EL (cell line): Measurements from ENCODE around the gene C20orf204.

ENCODE experiments used
- DNase-seq: peaks from one replicate; pipeline ENCODE4 v3.0.0-alpha.2; 2016

C20orf204 gene

DNA sequence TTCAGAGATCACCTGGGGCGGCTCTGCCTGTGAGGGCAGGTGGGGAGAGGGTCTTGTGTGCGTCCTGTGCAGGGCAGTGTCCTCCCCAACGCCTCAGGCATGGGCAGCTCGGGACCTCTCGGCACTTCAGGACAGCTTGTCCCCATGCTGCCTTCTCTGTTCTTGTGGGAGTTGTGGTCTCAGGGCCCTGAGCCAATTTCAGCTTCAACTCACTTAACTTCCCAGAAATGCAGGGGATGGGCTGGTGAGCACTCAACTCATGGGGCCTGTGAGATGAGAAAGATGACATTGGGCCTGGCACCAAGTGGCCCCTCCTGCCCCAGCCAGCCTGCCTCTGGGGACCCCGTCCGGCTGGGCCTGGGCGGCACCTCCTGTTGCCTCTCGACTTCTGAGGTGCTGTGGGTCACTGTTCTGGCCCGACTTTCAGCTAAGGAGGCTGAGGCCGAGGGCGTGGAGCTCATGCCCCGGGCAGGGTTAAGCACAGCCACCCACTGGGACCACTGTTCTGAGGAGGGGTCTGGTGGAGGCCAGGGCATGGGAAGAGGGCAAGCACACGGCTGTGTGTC, 36.6 kb downstream of the C20orf204 start:
- no peak for DNase-seq

- no peak for DNase-seq
These were observed 37.6 kb downstream of the C20orf204 start for GRCh38 chr20:64073476-64074183.

DNA sequence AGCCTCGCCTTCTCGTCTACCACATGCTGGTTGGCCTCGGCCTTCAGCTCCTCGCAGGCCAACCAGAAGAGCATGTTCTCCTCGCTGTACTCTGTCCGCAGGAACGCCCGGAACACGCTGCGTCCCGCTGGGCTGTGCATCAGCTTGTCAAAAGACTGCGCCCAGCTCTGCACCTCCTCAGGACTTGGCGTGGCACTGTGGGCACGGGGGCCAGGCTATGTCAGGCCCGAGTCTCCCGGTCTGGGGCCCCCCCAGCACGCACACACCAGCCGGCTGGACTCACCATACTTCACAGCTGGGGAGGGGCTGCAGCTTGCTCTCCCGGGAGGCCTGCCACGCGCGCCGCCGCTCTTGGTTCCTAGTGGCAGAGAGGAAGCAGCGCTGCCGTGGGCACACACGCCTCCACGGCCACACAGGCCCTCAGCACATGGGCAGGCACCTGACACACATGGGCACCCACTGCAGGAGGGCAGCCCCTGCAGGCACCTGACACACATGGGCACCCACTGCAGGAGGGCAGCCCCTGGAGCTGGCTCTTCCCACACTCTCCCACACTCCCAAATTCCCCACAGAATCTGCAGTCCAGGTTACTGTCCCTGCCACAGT, 38.3 kb downstream of the C20orf204 start:
- DNase-seq, result no peak

- DNase-seq, result no peak
These were observed 39.0 kb downstream of the C20orf204 start for GRCh38 chr20:64074963-64075362.

DNA sequence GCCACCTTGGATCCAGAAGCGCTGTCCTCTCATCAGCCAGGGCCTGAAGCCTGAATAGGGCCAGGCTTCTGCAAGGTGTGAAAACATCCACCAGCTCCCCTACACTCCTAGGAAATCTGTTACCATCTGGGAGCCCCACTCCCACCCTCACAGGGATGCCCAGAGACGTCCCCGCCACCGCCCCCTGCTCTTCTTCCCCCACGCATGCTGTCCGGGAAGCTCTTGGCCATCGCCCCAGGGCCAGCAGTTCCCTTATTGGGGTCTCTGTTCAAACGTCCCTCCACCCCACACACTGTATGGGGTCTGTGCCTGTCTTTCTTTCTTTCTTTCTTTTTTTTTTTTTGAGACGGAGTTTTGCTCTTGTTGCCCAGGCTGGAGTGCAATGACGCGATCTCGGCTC, 39.6 kb downstream of the C20orf204 start:
- DNase-seq, result no peak

DNA sequence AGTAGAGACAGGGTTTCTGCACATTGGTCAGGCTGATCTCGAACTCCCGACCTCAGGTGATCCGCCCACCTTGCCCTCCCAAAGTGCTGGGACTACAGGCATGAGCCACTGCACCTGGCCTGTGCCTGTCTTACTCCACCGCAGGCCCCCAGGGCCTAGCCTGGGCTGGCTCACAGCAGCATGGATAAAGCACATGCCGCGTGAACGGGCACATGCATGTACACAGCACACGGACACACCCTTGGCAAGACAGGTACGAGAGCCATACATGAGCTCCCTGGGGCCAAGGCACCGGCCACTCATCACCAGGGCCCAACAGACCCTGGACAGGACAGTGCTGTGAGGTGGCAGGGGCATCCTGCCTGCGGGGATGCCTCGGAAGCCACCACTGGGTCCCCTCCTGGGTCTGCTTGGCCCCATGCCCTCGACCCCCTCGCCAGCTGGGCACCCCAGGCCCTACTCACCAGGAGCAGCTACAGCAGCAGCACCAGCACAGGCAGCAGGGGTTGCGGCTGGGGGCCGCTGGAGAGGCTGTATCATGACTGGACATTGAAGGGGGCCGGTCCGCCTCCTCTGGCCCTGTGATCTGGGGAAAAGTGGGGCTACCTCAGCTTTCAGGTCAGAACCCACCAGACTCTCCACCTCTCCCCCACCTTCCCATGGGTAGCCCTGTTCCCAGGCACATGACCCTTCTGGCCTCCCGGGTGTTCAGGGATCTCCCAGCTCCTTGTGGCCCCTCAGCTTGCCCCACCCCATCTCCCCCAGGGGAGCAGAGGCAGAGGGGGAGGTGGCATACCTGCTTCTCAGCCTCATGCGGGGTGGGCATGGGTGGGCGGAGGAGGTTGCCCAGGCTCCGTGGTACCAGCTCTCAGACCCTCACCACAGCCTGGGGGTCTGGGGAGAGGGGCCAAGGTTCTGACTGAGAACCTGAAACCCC, 40.3 kb downstream of the C20orf204 start:
- DNase-seq, result no peak

DNA sequence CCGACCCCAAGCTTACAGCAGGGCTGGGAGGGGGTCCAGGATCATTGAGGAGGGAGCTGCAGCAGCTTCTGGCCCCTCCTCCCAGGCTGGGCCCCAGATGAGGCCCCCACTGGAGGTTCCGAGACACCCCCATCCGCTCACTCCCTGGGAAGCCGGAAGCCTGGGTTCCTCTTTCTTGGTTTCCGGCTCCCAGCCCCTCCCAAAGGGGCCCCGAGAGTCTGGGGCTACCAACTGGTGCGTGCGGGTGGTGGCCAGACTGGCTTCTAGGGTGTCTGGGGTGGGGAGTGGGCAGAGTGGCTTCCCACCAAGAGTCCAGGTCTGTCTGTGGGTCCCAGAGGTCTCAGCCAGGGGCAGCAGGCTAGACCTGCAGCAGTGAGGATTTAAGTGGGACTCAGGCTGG, 41.1 kb downstream of the C20orf204 start:
- DNase-seq, result no peak

DNA sequence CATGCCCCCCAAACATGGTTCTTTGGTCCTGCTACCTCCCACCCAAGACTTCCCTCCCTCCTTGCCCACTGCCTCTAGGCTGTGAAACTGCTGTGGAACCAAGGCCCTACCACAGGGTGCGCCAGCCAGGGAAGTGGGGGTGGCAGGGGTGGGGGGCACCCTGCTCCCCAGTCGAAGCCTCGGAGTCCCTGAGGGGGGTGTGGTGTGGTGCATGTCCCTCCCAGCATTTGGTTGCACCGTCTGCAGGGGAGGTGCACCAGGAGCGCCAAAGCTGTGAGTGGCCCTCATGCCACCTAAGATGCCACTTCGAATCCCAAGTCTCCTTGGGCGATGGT, 41.5 kb downstream of the C20orf204 start:
- DNase-seq, result no peak

DNA sequence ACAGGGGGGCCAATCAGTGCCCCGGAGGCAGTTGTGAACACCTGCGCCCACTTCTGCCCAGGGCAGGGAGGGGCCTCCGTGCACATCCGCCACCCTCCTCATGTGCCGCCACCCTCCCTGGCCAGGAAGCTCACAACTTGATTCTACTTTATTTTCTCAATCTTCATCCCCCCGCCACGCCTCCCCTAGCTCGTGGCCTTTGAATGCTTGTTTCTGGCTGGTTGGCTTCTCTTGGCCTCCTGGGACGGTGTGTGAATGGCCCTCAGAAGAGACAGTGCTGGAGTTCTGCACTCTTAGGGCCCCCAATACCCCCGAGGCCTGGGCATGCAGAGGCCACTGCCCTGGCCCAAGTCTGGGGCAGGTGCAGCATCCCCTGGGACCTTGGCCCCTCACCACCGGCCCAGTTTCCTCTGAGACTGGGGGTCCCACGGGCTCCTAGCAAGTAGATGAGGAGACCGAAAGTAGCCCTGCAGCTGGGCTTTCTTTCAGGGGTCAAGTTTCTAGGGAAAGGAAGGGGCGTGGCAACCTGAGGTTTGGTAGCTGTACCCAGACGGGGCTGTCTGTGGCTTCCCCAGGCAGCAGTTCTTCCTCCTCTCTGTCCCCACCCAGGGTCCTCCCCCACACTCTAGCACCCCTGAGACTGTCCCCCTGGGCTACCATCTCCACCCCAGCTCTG, 42.0 kb downstream of the C20orf204 start:
- no peak for DNase-seq

DNA sequence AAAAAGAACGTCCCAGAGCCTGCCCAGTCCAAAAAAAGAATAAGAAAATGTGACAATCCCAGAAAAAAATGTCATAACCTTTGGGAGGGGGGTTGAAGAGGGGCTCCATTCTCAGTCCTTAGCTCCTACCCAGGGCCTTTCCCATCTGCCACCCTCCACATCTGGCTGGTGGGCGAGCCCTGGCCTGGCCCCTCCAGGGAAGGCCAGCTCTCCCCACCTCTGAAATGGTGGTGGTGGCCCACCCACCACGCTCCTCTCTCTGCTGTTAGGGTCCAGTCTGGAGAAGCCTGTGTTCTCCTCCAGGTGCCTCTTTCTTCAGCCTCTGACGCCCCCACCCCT, 42.9 kb downstream of the C20orf204 start:
- DNase-seq, result no peak

DNA sequence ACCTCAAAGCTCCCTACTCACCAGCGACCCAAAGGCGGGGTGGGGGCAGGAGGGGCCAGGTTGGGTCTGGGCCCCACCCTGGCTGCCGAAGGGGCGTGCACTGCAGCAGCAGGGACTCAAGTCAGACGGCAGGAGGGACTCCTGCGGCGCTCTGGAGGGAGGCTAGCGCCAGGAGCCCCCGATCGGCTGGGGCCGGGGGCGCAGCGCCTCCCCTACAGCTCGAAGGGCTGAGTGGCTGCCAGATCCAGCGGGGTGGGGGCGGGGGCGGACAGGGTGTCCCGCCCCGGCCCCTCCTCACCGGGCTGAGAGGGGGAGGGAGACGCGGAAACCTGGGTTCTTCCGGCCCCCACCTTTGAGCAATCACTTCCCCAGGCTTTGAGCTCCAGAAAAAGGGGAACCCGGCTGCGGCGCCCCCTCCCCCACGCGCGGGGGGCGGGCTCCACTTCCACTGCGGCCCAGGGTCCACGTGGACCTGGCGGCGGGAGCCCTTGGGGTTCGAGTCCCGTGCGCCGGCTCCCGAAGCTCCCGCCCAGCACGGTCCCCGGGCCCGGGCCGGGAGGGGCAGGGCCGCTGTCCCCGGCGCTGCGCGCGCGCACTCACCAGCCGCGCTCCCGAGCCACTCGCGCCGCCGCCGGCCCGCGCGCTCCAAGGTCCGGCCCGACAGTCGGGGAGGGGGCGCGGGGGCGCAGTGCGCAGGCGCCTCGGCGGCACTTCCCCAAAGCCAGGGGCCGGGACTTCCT, 43.5 kb downstream of the C20orf204 start, which contains the start of gene RGS19:
Gene RGS19, minus strand, starts transcription at position 246 of the 740 bp plus-strand sequence. CDS start 2,632 bp downstream, outside the sequence.
- DNase-seq, result peak; percentile 73

GRCh38 chr20:64080013-64080812, 44.2 kb downstream of the C20orf204 start, which contains the start of gene OPRL1:
Gene OPRL1 (plus strand): TSS chr20:64080082. CDS start chr20:64092721, 12,639 bp downstream.
- no peak for DNase-seq

DNA sequence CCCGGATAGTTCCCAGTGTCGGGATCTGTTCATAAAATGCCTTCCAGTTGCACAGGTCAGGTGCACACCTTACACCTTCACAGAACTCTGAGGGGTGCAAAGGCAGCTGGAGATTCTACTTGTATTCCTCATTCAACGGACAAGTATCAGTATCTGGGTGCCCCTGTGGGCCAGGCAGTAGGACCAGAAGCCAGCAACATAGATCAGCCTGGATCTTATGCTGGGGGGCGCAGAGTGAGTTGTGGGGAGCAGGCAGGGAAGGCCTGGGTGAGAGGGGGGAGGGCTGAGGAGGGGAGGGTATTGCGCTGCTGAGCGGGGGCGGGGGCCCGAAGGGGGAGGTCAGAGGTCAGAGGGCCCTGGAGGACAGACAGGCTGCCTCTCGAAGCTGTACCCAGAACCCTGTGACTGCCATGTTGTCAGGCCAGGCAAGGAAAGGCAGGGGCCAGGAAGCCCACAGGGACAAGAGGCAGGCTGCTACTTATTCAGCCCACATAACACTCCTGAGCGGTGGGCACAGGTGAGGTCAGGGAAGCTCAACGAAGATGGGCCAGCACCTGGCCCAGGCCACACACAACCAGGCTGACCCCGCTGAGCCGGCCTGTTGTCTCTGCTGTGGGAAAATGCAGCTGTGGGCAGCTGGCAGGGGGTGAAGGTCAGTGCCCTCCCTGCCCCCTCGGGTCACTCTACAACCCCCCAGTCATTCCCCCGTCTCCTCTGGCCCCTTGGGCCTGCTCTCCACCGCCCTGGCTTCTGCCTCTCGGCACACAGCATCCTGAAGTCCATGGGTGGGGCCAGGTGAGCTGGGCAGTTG, 45.0 kb downstream of the C20orf204 start:
- DNase-seq, result no peak

DNA sequence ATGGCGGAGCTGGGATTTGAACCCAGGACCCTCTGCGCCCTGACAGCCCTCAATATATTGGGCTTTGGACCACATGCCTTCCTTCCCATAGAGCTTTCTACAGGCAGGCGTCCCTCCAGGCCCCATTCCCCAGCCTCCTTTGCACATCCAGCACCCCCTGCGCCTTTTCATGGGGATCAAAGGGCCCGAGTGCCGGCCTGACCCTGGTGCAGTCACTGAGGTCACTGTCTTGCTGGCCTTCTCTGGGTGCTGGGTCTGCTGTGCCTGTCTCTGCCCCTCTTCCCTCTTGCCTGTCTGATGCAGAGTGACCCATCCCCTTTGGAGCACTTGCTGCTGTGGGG, 45.6 kb downstream of the C20orf204 start:
- DNase-seq, result no peak

DNA sequence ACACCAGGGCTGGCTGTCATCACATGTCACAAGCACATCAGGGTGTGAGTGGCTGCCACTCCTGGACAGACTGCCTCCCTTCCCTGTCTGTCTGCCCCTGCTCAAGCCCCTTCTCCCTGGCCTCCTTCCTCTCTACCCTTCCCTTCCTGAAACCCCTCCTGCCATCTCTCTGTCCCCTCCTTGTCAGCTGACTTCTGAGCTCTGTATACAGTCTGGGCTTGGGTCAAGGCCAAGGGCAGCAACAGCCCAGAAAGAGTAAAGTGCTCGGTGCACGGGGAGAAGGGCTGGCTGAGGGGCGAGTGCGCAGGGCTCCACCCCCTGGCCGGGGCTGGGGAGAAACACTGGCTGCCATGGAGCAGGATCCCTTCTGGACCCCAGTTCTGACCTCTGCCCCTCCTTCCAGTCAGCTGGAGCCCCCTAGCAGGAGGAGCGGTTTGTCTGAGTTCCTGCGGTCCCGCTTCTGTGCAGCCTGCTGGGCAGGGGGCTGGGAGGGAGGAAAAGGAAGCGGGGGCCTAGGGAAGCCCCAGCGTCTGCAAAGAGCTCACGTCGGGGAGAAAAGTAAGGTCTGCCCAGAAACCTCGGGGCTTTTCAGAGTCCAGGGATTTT, 46.2 kb downstream of the C20orf204 start:
- no peak for DNase-seq

GRCh38 chr20:64082820-64083377, 46.9 kb downstream of the C20orf204 start:
- DNase-seq, result peak; percentile 36

DNA sequence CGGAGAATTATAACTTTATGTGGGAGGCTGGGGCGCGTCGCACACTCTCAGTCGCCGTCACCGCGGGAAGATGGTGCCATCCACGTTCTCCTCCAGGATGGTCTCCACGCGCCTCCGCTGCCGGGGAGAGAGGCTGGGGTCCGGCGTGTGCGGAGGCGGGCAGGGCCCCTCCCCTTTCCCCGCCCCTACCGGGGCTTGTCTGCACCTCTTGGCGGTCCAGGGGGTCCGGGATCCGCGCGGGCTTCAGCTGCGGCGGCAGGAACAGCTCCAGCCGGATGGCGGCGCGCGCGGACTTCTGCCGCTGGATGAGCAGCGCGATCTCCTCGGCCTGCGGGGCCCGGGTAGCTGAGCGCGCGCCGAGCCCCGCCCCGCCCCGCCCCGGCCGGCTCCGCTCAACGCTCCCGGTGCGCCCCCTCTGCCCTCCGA, 47.4 kb downstream of the C20orf204 start:
- peak; percentile 77 for DNase-seq

DNA sequence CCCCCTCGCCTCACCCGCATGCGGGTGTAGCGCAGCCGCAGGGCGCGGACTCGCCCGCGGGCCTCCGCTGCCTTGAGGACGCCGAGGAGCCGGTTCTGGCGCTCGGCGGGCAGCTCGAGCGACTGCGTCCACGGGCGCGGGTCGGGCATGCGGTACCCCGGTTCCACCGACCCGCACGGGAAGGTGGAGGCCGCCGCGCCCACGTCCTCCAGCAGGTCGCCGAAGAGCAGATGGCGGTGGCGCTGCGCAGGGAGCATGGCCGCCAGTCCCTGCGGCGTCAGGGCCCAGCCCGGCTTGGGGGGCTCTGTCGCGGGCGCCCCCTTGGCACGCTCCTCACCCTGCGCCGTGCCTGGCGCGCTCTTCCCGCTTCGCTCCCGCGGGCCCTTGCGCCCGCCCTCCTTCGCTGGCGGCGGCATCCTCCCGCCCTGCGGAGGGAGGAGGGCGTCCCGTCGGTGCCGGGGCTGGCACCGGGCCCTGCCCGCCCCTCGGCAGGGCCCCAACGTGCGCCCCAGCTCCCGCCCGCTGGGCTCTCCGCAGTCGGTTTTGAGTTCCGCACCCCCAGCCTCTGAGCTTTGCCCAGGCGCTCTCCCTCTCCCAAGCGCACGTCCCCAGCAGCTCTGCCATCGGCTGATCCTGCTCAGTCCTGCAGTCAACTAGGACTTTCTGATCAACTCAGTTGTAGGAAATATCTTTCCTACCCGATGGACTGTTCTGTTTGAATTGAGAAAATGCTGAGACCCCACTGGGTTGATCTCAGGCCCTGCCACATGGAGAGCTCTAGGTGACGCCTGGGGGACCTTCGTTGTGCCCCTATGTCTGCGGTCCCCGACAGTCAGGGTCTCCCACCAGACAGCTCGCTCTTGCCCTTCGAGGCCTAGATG, 48.1 kb downstream of the C20orf204 start, which contains the start of gene LKAAEAR1:
Gene LKAAEAR1, minus strand, starts transcription at position 595 of the 881 bp plus-strand sequence. Its CDS starts 179 bp downstream, at position 416.
- no peak for DNase-seq
